Upper lobe of left lung (tissue), 4 donors: ENCODE data around the gene EXOC3.

Experiments
- CTCF ChIP-seq, 6 experiments: fragments of 450-650 bp in 4 of 6; fragments of 200-600 bp in 2 of 6; sonication (generic) in 2 of 6; IDR thresholded peaks; one replicate each; pipeline ENCODE4 v1.5.1; 2016 to 2019; ENCODE audit warnings: antibody characterized with exemption in 6 of 6
- POLR2A ChIP-seq, 4 donors: fragments of 450-650 bp; IDR thresholded peaks; one replicate each; pipeline ENCODE4 v1.5.1; 2016 to 2017; ENCODE audit warnings: antibody characterized with exemption in 4 of 4, mild to moderate bottlenecking in 2 of 4
- POLR2AphosphoS5 ChIP-seq, 2 donors: sonication (generic); formaldehyde crosslinking; IDR thresholded peaks; one replicate each; pipeline ENCODE4 v1.5.1; 2017; ENCODE audit warnings: antibody characterized with exemption in 2 of 2

- TF ChIP-seq CTCF (IDR thresholded peaks at IDR 0.05), result no peak
- no peak for TF ChIP-seq POLR2AphosphoS5 (IDR thresholded peaks at IDR 0.05)
- no peak for TF ChIP-seq POLR2A (IDR thresholded peaks at IDR 0.05)
Measured at GRCh38 chr5:469752-470483, 26.9 kb downstream of the EXOC3 start.
